ENCODE measurements around the gene UGT1A6. TPM values are rescaled to one million over a fixed set of nuclear protein-coding genes. Genes with fewer than 3 reads are reported as not detected.
"Not testable (repeated sequence)": the region's sequence is repeated elsewhere in the genome, so short reads cannot be mapped to it uniquely, and the experiment has no call there.

Gene UGT1A6
- total RNA-seq, 1 donor from 2014 or later, result 134 TPM

- DNase-seq (ENCODE audit: low spot score), result no peak
Observed at GRCh38 chr2:233718552-233718951, 25.9 kb downstream of the UGT1A6 start, which contains the start of gene UGT1A4. Gene UGT1A4, plus strand, starts transcription at chr2:233718736. Its CDS starts 85 bp downstream, at chr2:233718821.

GRCh38 chr2:233728723-233729301 is 36.1 kb downstream of the UGT1A6 start, which contains the start of gene UGT1A3:
Gene UGT1A3, plus strand, starts transcription at chr2:233729042. Its CDS starts 85 bp downstream, at chr2:233729127.
- no peak for DNase-seq (ENCODE audit: low spot score)

- peak; percentile 46 for DNase-seq (ENCODE audit: low spot score)
Observed at GRCh38 chr2:233736868-233737653, 44.4 kb downstream of the UGT1A6 start.

- no peak for DNase-seq (ENCODE audit: low spot score)
Observed at GRCh38 chr2:233740870-233741269, 48.2 kb downstream of the UGT1A6 start.

GRCh38 chr2:233743464-233744259 is 51.0 kb downstream of the UGT1A6 start:
- no peak for DNase-seq (ENCODE audit: low spot score)

GRCh38 chr2:233745073-233745755 is 52.5 kb downstream of the UGT1A6 start:
- DNase-seq (ENCODE audit: low spot score), result no peak

GRCh38 chr2:233745838-233746237 is 53.1 kb downstream of the UGT1A6 start:
- DNase-seq (ENCODE audit: low spot score), result not testable (repeated sequence)

GRCh38 chr2:233746475-233747282 is 54.0 kb downstream of the UGT1A6 start:
- no peak for DNase-seq (ENCODE audit: low spot score)

- DNase-seq (ENCODE audit: low spot score), result no peak
Observed at GRCh38 chr2:233747283-233747544, 54.5 kb downstream of the UGT1A6 start.

GRCh38 chr2:233750689-233751088 is 58.0 kb downstream of the UGT1A6 start:
- DNase-seq (ENCODE audit: low spot score), result not testable (repeated sequence)

GRCh38 chr2:233751212-233752009 is 58.7 kb downstream of the UGT1A6 start:
- DNase-seq (ENCODE audit: low spot score), result not testable (repeated sequence)

- no peak for DNase-seq (ENCODE audit: low spot score)
Observed at GRCh38 chr2:233754872-233755611, 62.4 kb downstream of the UGT1A6 start.

GRCh38 chr2:233756429-233757081 is 63.9 kb downstream of the UGT1A6 start:
- no peak for DNase-seq (ENCODE audit: low spot score)

GRCh38 chr2:233758141-233758540 is 65.5 kb downstream of the UGT1A6 start:
- DNase-seq (ENCODE audit: low spot score), result no peak

- no peak for DNase-seq (ENCODE audit: low spot score)
Observed at GRCh38 chr2:233758849-233759248, 66.2 kb downstream of the UGT1A6 start.

- DNase-seq (ENCODE audit: low spot score), result no peak
Observed at GRCh38 chr2:233760043-233760442, 67.4 kb downstream of the UGT1A6 start, which contains the start of gene UGT1A1. Gene UGT1A1, plus strand, starts transcription at chr2:233760270. Its CDS starts 18 bp downstream, at chr2:233760288.

GRCh38 chr2:233761040-233761769 is 68.5 kb downstream of the UGT1A6 start:
- no peak for DNase-seq (ENCODE audit: low spot score)

GRCh38 chr2:233764264-233764663 is 71.6 kb downstream of the UGT1A6 start:
- DNase-seq (ENCODE audit: low spot score), result no peak

Measured in ureter (tissue), 1 donor.